GM19099 (cell line): ENCODE results near the gene ITM2A.

Experiments used
- POLR2A ChIP-seq: IDR thresholded peaks from 3 replicates; pipeline ENCODE4 v1.6.1; 2011; ENCODE audit warnings: low read depth; ENCODE audit not compliant: insufficient read length; ENCODE audit errors: extremely low read depth

Gene ITM2A

DNA sequence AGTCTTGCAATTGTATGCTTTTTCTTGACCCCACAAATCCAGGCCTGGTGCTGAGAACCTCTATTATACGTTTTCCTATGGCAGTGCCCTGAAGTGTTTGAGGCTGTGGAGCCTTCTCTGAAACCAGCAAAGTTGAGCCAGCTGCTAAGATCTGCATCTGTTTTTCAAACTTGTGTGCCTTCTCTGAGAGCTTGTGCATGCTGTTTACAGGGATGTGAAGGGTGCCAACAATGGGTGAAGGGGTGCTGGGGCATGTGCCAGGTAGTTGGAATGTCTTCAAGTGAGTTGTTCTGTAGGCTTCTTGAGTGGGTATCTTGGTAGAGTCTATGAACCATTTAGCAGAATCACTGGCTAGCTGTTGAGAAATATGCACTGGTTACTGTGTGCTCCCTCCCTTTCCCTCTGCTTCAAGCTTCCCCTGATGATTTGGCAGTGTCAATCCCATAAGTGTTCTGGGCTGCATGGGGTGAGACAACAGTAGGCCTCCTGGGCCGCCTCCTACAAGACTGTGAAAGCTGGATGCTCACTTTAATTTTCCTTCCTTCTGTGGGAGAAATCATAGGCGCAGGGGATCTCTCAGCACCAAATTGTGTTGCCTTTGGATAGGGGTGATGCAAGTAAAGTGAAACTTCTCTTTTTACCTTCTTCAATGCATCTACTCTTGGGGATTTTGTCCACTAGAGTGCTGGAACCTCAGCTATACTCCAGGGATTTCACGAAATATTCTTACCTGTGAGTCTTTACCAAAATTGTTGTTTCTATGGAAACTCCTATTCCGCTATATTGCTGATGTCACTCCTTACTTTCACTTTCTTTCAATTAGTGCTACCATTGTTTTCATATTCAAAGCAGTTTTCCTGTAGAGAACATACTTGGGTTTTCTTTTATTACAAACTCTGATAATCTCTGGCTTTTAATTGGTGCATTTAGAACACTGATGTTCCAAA, 30.0 kb downstream of the ITM2A start:
- TF ChIP-seq POLR2A: no peak

DNA sequence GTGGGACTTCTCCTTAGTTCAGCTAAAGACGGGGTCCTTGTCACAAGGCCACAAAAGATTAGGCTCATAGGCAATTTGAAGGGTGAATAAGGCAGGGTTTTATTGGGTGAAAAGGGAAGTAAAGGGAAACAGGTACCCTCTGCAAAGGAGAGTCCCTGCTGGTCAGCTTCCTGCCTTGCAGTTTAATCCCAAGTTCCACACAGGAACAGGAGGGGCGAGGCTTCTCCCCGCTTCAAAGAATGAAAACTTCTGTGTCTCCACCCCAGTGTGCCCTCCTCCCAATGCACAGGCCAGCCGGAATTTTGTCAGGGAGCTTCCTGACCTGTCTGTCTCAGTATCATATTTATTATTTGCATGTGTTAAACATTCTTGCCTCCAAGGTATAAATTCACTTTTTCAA, 37.1 kb downstream of the ITM2A start:
- TF ChIP-seq POLR2A: no peak

DNA sequence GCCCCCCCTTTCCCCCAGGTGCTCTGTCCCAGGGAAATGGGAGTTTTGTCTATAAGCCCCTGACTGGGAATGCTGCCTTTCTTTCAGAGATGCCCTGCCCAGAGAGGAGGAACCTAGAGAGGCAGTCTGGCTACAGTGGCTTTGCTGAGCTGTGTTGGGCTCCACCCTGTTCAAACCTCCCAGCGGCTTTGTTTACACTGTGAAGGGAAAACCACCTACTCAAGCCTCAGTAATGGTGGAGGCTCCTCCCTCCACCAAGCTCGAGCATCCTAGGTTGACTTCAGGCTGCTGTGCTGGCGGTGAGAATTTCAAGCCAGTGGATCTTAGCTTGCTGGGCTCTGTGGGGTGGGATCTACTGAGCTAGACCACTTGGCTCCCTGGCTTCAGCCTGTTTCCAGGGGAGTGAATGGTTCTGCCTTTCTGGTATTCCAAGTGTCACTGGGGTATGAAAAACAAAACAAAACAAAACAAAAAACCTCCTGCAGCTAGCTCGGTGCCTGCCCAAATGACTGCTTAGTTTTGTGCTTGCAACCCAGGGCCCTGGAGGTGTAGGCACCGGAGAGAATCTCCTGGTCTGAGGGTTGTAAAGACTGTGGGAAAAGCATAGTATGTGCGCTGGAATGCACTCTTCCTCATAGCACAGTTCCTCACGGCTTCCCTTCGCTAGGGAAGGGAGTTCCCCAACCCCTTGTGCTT, 41.7 kb downstream of the ITM2A start:
- TF ChIP-seq POLR2A: no peak
